ENCODE data around the gene VCPKMT.

GRCh38 chr14:50100805-50101204, 15.6 kb downstream of the VCPKMT start:
- TF ChIP-seq CTCF (IDR thresholded peaks at IDR 0.05; ENCODE audit: low read depth, low read length, poor library complexity, severe bottlenecking) (no peak), EZH2phosphoT487 (IDR thresholded peaks at IDR 0.05; ENCODE audit: borderline replicate concordance, low read length) (no peak)

Data from DOHH2 (cell line).